Stimulated activated CD4-positive, alpha-beta T cell treated with anti-CD3 and anti-CD28 coated beads, Interleukin-15, amount 100 ng/mL, for 24 hours (primary cell): ENCODE measurements around the gene TMEM30A.

Experiments
- DNase-seq: peaks from one replicate; pipeline ENCODE4 v3.0.0-alpha.2; 2020

TMEM30A gene

GRCh38 chr6:75291331-75291730 lies 6.7 kb upstream of the TMEM30A start:
- DNase-seq = no peak

- DNase-seq = no peak
These were observed 5.7 kb upstream of the TMEM30A start for GRCh38 chr6:75290136-75290945.

- DNase-seq = no peak
These were observed 3.4 kb upstream of the TMEM30A start for GRCh38 chr6:75288023-75288422.

GRCh38 chr6:75287424-75287823 lies 2.8 kb upstream of the TMEM30A start:
- no peak for DNase-seq

- DNase-seq = no peak
These were observed 2.4 kb upstream of the TMEM30A start for GRCh38 chr6:75286955-75287354.

- DNase-seq = no peak
These were observed 669 bp upstream of the TMEM30A start for GRCh38 chr6:75285283-75285639.

- peak; percentile 19 for DNase-seq
These were observed 523 bp downstream of the TMEM30A start for GRCh38 chr6:75283907-75284631.

- DNase-seq = no peak
These were observed 1.9 kb downstream of the TMEM30A start for GRCh38 chr6:75282706-75283105.

GRCh38 chr6:75281653-75282052 lies 2.9 kb downstream of the TMEM30A start:
- DNase-seq = no peak

GRCh38 chr6:75280131-75280855 lies 4.3 kb downstream of the TMEM30A start:
- no peak for DNase-seq

- no peak for DNase-seq
These were observed 5.2 kb downstream of the TMEM30A start for GRCh38 chr6:75279418-75279817.

- no peak for DNase-seq
These were observed 6.0 kb downstream of the TMEM30A start for GRCh38 chr6:75278474-75279077.

GRCh38 chr6:75275067-75275466 lies 9.5 kb downstream of the TMEM30A start:
- DNase-seq = no peak

GRCh38 chr6:75273009-75273408 lies 11.6 kb downstream of the TMEM30A start:
- DNase-seq = no peak

- no peak for DNase-seq
These were observed 12.3 kb downstream of the TMEM30A start for GRCh38 chr6:75272145-75272840.

- DNase-seq = no peak
These were observed 15.6 kb downstream of the TMEM30A start for GRCh38 chr6:75268988-75269354.

- DNase-seq = peak; percentile 12
These were observed 16.2 kb downstream of the TMEM30A start for GRCh38 chr6:75268121-75268987.

GRCh38 chr6:75267461-75267860 lies 17.1 kb downstream of the TMEM30A start:
- DNase-seq = no peak

GRCh38 chr6:75266716-75267291 lies 17.8 kb downstream of the TMEM30A start:
- DNase-seq = no peak

- no peak for DNase-seq
These were observed 21.2 kb downstream of the TMEM30A start for GRCh38 chr6:75263401-75263750.

- DNase-seq = no peak
These were observed 21.7 kb downstream of the TMEM30A start for GRCh38 chr6:75262716-75263400.
